Islet precursor cell (in vitro differentiated cells): Measurements from ENCODE around the gene CHD5.
A peak's percentile ranks its signal among the peaks of the same experiment; 100 is the strongest.

Source experiments
- DNase-seq: peaks from one replicate; pipeline ENCODE4 v3.0.0-alpha.2; 2018

The CHD5 gene

DNA sequence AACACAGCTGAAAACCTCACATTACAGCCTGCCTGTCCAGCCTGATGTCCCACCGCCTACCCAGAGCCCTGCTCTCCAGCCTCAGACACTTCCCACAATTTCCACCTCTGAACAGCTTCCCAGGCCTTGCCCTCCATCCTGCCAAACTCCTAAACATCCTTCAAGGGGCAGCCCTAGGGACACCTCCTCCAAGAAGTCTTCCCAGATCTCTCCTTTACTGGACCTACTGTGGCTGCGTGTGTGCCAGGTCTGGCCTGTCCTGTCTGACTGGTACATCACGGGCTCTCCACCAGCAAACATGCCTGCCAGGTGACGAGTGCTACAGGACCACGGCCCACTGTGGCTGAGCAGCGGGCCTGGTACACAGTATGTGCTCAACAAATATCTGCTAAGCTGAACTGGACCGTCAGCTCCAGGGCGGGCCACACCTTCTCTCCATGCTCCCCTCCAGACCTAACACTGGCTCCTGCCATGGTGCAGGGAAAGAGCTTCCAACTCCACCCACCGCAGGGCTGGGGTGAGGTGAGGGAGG is 28.8 kb downstream of the CHD5 start:
- no peak for DNase-seq

DNA sequence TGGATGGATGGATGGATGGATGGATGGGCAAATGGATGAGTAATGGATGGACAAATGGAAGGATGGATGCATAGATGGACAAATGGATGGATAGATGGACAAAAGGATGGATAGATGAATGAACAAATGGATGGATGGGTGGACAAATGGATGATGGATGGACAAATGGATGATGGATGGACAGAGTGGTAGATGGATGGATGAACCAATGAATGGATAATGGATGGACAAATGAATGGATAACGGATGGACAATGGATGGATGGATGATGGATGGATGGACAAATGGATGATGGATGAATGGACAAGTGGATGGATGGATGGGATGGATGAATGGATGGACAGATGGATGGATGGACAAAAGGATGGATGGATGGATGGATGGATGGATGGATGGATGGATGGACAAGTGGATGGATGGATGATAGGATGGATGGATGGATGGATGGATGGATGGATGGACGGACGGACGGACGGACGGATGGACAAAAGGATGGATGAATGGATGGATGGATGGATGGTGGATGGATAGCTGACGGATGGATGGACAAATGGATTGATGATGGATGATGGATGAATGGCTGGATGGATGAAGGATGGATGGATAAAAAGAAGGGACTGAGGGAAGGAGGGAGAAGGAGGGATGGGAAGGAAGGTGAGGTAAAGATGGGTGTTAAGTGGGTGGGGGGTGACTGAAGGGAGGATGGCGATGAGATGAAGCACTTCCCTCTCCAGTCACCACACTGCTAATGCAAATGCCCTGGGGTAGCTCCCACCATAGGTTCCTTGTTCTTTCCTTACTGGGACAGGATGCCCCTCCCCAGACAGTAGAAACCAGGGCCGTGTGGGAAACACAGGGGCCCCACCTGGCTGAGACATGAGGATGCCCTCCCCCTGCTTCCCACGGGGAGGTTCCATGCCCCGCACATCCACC is 29.8 kb downstream of the CHD5 start:
- DNase-seq, result no peak

DNA sequence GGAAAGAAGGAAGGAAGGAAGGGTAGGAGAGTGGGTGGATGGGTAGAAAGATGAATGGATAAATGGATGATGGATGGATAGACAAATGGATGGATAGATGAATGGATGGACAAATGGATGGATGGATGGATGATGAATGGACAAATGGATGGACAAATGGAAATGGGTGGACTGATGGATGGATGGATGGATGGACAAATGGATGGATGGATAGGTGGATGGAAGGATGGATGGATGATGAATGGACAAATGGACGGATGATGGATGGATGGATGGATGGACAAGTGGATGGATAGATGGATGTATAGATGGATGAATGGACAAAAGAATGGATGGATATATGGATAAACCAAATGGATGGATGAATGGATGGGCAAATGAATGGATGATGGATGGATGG is 30.5 kb downstream of the CHD5 start:
- DNase-seq, result no peak

DNA sequence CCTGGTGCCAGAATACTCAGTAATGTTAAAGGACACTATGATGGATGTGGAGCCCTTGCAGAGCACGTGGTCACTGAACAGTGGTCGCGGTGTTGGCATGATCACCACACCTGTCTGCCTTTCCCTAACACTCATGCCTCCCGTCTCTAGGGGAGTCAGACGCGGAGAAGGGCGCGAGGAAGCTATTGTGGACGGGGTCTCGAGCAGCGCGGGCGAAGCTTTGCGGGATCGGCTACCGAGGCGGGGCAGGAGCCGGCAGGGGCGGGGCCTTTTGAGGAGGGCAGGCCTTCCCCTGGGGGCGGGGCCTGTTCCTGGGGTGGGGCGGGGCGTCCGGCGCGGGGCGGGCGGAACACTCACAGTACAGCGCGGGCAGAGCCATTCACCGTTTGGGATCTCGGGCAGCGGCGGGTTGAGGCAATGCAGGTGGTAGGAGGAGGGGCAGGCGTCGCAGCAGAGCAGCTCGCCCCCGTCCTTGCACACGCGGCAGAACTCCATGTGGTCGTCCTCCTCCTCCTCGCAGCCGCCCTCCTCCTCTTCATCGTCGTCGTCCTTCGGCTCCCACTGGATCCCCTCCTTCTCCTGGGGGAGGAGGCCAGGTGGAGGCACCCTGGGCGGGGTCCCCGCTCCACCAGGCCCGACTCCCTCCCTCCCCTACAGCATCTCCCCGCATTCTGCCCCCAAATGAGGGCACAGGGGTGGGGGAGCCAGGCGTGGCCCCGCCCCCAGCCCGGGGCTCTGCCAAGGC is 31.5 kb downstream of the CHD5 start:
- DNase-seq, result peak; percentile 91

DNA sequence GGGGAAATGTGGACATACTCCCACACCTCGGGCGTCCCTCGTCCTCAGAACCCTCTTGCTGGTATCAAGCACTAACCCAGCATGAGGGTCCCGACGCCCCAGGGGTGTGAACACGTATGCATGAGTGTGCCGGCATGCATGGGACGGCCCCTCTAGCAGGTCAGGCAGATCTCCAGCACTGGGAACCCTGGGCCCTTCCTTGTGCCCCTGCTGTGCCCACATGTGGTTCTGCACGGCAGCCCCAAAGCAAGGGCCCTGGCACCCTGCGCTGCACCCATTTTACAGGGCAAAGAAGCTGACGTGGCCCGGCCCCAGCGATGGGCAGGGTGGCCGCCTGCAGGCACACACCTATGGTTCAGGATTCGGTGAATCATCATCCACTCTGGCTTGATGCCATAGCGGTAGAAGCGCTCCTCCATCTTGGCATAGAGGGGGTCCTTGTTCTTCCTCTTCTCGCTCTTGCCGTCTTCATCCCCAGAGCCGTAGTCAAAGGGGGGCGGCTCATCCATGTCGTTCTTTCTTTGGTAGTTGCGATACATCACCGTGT is 34.2 kb downstream of the CHD5 start:
- no peak for DNase-seq

DNA sequence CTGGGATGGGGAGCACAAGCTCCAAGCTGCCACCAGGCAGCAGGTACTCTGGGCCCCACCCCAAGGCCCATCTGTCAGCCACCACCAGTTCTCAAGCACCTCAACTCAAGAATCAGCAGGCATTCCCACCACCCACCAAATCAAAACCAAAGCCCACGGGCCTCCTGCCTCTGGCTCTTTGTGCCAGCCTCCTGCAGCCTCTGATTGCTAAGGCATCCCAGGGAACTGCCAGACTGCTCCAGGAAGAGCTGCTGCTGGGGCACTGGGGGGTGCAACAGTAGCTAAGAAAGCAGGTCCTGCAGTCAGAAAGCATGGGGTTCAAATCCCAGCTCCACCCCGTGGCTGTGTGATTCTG is 34.7 kb downstream of the CHD5 start:
- no peak for DNase-seq

DNA sequence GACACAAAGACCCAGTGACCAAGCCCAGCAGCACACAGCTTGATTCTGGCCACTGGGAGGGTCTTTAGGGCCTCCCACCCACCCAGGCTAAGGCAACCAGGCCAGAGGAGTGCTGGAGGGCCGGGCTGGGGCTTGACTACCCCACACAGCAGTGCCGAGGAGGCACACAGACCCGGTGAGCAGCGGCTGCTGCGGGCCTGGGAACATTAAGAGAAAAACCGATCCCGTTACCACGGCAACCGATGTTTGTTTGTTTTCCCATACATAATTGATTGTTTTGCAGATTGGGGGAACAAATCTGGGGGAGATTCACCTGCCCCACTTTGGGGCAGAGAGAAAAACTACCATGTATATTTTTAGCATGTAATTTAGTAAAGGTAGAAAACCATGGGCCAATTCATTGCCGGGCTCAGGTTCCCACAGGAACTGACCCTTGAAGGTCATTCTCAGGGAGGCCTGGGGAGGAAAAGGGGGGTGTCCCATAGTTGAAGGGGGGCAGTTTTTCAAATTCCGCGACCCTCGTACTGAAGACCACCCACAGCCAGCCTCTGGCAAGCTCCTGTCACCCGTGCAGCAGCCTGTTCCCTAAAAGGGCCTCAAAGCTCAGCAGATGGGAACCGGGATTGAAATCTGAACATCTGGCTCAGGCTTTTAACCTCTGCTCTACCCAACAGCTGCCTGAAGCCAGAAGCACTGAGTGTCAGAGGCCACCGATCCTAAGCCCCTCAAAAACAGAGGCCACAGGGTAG is 35.3 kb downstream of the CHD5 start:
- no peak for DNase-seq

DNA sequence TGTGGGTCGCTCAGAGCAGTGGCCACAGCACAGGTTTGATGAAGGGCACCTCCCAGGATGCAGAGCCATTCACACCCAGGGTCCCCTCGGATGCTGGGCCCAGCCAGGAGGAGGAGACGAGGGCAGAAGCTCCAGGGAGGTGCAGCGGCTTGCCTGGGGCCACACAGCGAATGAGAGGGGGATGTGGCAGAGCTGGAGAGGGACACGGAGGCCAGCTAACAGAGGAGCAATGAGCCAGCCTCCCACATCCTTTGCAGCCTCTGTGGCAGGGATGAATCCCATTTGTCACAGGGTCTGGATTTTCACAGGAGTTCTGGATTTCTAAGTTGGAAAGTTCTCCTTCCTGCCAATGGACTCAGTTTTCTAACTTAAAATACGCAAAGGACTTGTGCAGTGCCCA is 35.9 kb downstream of the CHD5 start:
- no peak for DNase-seq

DNA sequence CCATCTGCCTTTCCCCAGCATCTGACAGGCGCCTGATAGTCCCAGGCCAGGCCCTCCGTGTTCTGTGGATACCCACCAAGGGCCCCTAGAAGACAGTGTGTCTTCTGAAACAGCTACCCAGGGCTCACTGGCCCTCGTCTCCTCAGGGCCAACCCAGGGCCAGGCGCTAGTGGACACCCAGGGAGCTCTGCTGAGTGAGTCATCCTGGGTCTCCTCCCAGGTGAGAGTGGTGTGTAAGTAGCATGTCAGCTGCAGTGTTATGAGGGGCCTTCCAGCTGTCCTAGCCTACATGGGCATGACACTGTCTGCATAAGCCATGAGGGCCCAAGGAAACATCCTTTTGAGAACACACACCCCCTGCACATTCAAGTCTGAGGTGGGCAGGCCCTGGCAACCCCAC is 36.7 kb downstream of the CHD5 start:
- no peak for DNase-seq

DNA sequence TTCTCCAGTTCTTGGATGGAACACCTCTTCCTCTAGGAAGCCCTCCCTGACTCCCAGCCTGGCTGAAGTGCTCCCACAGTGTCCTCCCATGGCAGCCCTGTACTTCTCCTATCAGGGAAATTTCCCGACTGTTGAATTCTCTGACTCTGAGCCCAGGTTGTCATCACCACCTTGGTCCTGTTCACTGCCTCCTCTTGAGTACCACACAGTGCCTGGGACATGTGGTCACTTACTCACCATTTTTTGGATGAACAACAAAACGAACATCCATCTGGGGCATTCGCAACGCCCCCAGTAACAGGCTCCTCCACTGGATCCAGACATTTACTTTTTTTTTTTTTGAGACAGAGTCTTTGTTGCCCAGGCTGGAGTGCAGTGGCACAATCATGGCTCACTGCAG is 37.4 kb downstream of the CHD5 start:
- DNase-seq, result no peak

DNA sequence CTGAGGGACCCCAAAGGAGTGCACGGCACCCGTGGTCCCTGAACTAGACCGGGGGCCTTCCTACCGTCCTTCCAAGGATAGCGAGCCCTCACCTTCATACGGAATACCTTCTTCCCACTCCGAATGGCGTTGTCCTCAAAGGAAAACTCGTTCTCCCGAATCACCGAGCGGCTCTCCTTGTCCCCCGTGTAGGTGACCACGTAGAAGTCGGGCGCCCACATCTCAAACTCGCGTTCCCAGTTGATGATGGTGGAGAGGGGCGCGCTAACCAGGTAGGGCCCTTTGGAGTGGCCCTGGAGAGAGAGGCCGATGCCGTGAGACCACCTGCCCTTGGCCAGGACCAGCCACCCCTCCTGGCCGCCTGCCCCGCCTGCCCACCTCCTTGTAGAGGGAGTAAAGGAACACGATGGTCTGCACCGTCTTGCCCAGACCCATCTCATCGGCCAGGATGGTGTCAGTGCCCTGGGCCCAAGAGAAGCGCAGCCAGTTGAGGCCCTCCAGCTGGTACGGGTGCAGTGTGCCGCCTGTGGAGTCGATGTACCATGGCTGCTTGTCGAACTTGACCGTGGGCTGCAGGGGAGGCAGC is 38.0 kb downstream of the CHD5 start:
- no peak for DNase-seq

DNA sequence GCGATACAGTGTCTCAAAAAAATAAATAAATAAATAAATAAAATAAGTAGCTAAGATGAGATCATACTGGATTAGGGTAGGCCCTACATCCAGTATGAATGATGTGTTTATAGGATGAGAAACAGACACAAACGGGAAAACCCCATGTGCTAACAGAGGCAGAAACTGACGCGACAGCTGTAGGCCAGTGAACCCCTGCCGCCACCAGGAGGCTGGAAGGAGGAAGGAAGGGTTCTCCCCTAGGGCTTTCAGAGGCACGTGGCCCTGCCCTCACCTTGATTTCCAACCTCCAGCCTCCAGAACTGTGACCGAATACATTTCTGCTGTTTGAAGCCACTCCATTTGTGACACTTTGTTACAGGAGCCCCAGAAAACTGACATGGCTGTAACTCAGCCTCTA is 38.5 kb downstream of the CHD5 start:
- no peak for DNase-seq

DNA sequence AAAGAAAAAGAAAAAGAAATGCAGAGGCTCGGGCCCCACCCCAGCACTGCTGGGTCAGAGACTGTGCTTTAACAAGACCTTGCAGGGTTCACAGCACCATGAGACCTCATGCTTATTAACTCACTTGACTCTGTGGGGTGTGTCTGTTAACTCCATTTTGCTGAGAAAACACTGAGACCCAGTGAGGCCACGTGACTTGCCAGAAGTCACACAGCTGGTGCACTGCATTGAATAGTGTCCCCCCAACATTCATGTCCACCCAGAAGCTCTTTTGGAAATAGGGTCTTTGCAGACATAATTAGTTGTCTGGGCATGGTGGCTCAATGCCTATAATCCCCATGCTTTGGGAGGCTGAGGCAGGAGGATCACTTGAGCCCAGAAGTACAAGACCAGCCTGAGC is 39.7 kb downstream of the CHD5 start:
- no peak for DNase-seq

DNA sequence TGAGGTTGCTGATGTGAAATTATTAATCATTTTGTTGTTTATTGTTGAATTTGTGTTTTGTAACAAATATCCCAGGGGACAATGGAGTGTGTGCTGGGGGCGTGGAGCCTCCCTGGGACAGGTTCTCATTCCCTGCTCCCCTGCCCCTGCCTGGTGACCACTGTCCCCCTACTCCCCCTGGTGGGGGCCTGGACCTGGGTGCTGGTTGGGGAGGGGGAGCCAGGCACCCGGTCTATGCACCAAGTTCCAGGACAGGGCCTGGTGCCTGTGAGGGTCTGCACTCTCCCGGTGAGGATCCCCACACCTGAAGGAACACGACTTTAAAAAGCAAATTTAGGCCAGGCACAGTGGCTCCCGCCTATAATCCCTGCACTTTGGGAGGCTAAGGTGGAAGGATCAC is 42.4 kb downstream of the CHD5 start:
- DNase-seq, result no peak

DNA sequence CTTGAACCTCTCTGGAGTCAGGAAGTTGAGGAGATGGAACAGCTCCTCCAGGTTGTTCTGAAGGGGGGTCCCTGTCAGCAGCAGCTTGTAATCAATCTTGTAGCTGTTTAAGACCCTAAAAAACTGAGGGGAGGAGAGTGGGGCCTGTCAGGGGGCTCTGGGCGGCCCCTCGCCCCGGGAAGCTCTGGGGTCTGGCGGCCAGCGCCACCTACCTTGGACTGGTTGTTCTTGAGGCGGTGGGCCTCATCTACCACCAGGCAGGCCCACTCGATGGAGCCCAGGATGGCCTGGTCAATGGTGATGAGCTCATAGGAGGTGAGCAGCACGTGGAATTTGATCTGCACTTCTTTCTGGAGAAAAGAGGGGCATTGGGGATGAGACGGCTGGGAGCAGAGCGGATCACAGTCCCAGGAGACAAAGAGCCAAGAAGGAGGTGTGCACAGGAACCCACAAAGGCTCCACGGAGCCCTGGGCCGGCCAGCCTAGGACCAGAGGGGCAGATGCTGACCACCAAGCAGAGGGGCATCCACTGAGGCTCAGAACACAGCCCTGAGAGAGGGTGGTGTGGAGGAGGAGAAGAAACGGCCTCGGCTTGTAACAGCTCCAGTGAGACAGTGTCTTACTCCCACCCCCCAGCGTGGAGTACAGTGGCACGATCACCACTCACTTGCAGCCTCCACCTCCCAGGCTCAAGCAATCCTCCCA is 43.5 kb downstream of the CHD5 start:
- DNase-seq, result no peak

DNA sequence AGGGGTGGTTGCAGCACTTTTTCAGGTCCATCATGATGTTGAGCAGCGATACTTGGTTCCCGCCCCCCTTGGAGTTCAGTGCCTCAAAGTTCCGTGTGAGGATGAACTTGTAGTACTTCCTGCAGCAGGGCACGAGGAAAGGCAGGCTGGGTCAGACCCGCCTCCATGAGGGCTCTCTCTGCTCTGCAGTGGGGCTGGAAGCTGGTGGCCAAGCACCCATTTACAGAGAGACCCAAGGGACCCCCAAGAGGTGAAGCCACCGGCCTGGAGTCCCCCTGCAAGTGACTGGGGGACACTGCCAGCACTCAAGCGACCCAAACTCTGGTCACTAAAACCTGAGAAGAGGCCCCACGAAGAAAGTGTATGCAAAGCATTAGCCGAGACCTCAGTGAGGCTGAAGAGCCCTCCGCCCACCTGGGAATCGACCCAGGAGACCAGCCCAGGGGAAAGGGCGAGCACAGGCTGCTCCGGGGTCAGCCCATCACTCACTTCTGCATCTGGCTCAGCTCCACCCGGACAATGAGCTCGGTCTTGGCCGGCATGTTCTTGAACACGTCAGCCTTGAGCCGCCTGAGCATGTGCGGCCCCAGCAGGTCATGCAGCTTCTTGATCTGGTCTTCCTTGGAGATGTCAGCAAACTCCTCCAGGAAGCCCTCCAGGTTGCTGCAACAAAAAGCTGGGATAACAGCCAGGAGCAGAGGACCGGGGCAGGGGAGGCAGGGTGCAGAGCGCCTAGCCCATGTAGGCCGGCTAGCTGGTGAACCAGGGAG is 45.2 kb downstream of the CHD5 start:
- DNase-seq, result no peak

DNA sequence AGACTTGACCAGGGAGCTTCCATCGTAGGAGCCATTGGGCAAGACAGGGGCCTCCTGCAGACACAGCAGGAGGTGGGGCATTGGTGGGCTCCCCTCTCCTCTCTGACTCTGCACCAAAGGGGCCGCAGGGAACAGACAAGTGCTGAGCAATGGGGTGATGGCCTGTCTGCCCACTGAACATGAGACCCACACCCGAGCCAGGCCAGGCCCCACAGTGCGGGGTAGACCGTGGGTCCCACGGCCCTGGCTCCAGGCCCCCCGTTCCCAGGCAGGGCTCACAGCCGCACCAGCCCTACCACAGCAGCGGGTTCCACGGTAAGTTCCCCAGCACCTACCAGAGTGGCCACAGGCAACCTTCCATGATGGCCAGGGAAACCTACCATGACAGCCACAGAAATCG is 45.9 kb downstream of the CHD5 start:
- DNase-seq, result no peak

DNA sequence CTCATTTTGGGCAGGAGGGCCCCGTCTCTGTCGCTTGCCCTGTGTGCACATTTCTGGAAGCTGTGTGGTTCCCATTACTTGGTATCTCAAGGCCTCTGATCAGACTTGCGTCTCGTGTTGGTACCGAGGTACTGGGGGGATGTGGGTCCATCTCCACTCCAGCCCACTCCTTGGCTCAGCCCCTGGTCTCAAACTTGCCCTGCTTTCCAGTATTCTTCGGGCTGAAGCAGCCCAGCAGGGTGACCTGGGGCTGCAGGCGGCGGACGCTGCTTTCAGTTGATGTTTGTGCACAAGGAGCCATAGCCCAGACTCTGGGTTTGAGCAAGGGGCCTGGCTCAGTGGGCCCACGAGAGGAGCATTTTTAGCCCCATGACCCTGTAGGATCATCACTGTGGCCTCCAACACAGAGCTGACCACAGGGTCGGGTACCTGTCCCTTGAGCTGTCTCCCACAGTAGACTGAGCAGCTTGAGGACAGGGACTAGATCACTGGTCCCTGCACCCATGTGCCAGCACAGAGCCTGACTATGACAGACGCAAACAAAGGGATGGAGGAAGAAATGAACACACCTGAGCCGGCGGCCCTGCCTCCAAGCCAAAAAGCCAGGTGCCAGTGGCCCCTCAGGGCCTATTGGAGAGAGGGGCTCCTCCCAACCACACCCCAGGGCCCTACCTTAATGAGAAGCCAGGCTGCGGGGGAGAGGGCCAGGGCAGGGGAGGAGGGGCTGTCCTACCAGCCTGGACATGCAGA is 46.8 kb downstream of the CHD5 start:
- no peak for DNase-seq

DNA sequence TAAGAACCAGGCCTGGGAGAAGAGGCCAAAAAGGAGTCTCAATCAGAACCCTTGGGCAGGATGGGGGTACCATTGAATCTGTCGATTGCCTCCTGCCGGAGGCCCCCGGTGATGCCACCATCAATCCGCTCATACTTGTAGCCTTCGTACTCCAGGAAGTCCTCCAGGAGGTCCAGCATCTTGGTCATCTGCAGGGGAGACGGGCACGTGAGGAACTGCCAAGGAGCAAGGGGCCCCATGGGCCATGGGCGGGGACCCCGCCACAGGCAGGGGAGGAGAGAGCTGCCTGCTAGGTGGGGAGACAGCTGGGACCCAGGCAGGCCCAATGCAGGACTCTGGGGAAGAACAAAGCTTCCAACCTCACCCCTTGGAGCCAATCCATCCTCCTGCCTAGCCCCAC is 48.6 kb downstream of the CHD5 start:
- DNase-seq, result no peak

DNA sequence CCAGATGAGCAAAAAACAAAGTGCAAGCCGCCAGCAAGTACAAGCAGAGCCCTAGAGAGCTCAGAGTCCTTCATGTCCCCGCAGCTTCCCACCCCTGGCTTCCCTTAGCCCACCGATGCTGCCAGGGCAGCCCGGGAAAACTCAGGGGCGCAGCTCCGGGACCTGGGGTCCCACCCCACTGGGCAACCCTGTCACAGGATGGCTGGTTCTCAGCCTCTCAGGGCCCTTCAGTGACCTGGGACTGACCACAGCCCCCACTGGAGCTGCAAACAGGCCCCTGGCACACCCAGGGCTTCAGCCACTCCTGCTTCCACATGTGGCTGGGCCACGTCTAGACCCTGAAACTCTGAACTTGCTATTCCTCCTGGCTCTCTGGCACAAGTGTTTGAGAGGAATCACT is 49.5 kb downstream of the CHD5 start:
- DNase-seq, result no peak

DNA sequence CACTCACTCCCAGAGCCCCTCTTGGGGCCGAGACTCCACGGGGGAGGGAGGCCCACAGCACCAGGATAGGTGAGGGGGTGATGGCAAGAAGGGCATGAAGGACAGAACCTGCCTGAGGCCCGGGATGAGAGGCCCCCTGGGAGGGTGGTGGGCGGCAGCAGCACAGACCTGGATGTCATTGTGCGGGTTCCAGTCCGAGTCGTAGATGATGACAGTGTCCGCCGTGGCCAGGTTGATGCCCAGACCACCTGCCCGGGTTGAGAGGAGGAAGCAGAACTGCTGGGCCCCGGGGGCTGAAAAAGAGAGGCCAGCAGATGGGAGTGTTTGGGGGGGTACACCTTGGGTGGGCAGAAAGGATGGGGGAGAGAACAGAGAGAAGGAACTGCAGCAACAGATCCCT is 50.1 kb downstream of the CHD5 start:
- no peak for DNase-seq
